OCI-LY1 (cell line): ENCODE results near the gene AIFM3.

ENCODE experiments used
- H2AFZ ChIP-seq: fragments of 200-600 bp; sonication (generic), shearing (Covaris generic); 2 replicates; pipeline ENCODE4 v1.6.0; 2014; ENCODE audit warnings: antibody characterized with exemption, mild to moderate bottlenecking, low read length
- H3F3A ChIP-seq: fragments of 200-600 bp; sonication (generic), shearing (Covaris generic); 2 replicates; pipeline ENCODE4 v1.6.0; 2014; ENCODE audit warnings: mild to moderate bottlenecking, antibody characterized with exemption, low read length, moderate library complexity; ENCODE audit not compliant: insufficient read depth
- H3K27ac ChIP-seq: fragments of 200-600 bp; sonication (generic); 2 replicates; pipeline ENCODE4 v1.5.1; 2014; ENCODE audit warnings: low read length, mixed run types, mild to moderate bottlenecking, low read depth; ENCODE audit not compliant: poor library complexity, severe bottlenecking
- H3K27me3 ChIP-seq: fragments of 200-600 bp; sonication (generic); 2 replicates; pipeline ENCODE4 v1.6.0; 2014; ENCODE audit warnings: antibody characterized with exemption, mild to moderate bottlenecking, low read length, moderate library complexity; ENCODE audit not compliant: insufficient read depth
- H3K36me3 ChIP-seq: fragments of 200-600 bp; sonication (generic); 2 replicates; pipeline ENCODE4 v1.6.1; 2014; ENCODE audit warnings: mild to moderate bottlenecking, antibody characterized with exemption, low read length, moderate library complexity, mixed read lengths; ENCODE audit not compliant: insufficient read depth
- H3K4me1 ChIP-seq: fragments of 200-600 bp; sonication (generic); 2 replicates; pipeline ENCODE4 v1.5.1; 2014; ENCODE audit warnings: mild to moderate bottlenecking, low read length, moderate library complexity; ENCODE audit not compliant: insufficient read depth, severe bottlenecking
- H3K4me2 ChIP-seq: fragments of 200-600 bp; sonication (generic), shearing (Covaris generic); 2 replicates; pipeline ENCODE4 v1.6.1; 2014; ENCODE audit warnings: low read length
- H3K4me3 ChIP-seq: fragments of 200-600 bp; sonication (generic); 2 replicates; pipeline ENCODE4 v1.5.1; 2014; ENCODE audit warnings: low read length, low read depth, mild to moderate bottlenecking, mixed read lengths; ENCODE audit not compliant: poor library complexity, severe bottlenecking
- H3K79me2 ChIP-seq: fragments of 200-600 bp; shearing (Covaris generic); 2 replicates; pipeline ENCODE4 v1.6.1; 2016; ENCODE audit warnings: mixed run types, low read length, mixed read lengths; ENCODE audit not compliant: insufficient read depth
- H3K9ac ChIP-seq: fragments of 200-600 bp; sonication (generic), shearing (Covaris generic); 2 replicates; pipeline ENCODE4 v1.6.1; 2014; ENCODE audit warnings: mild to moderate bottlenecking, low read length, mixed read lengths
- H3K9me2 ChIP-seq: fragments of 200-600 bp; sonication (generic), shearing (Covaris generic); 2 replicates; pipeline ENCODE4 v1.6.1; 2014; ENCODE audit warnings: low read depth, mild to moderate bottlenecking, low read length, mixed read lengths
- H3K9me3 ChIP-seq: fragments of 200-600 bp; shearing (Covaris generic); 2 replicates; pipeline ENCODE4 v1.6.1; 2014; ENCODE audit warnings: low read length, mixed read lengths
- H4K20me1 ChIP-seq: fragments of 200-600 bp; sonication (generic), shearing (Covaris generic); 2 replicates; pipeline ENCODE4 v1.6.0; 2016; ENCODE audit warnings: mild to moderate bottlenecking, low read length; ENCODE audit not compliant: insufficient read depth
- CTCF ChIP-seq: fragments of 200-600 bp; sonication (generic), shearing (Covaris generic); IDR thresholded peaks from 2 replicates; pipeline ENCODE4 v1.5.1; 2017; ENCODE audit warnings: mild to moderate bottlenecking, antibody characterized with exemption, low read length, moderate library complexity, mixed read lengths
- EZH2 ChIP-seq: fragments of 200-600 bp; sonication (generic), shearing (Covaris generic); IDR thresholded peaks from 2 replicates; pipeline ENCODE4 v1.8.0; 2017; ENCODE audit warnings: borderline replicate concordance, mixed run types, mild to moderate bottlenecking, antibody characterized with exemption, low read length, moderate library complexity, mixed read lengths

The AIFM3 gene

GRCh38 chr22:20978419-20978818 is 11.4 kb downstream of the AIFM3 start:
- H3K4me1 ChIP-seq: peaks cover 20% of the 10 kb centered on the region
- H3K79me2 ChIP-seq: no peaks in the 10 kb centered on the region
- TF ChIP-seq EZH2 (no peak), CTCF (no peak)
- H3K9me2 ChIP-seq: no peaks in the 10 kb centered on the region
- no peaks in the 10 kb centered on the region for H4K20me1 ChIP-seq
- no peaks in the 10 kb centered on the region for H3K36me3 ChIP-seq
- H3F3A ChIP-seq: no peaks in the 10 kb centered on the region
- H3K4me2 ChIP-seq: no peak overlapping the region
- H3K9ac ChIP-seq: no peak overlapping the region
- H3K4me3 ChIP-seq: no peak overlapping the region
- no peak overlapping the region for H3K27ac ChIP-seq
- no peaks in the 10 kb centered on the region; the same call in 1 of the 2 replicates for H3K27me3 ChIP-seq
- no peak overlapping the region for H2AFZ ChIP-seq
- peaks cover 9% of the 10 kb centered on the region for H3K9me3 ChIP-seq

GRCh38 chr22:20979243-20979809 is 12.3 kb downstream of the AIFM3 start:
- H3K79me2 ChIP-seq: no peaks in the 10 kb centered on the region
- no peak overlapping the region for H3K9ac ChIP-seq
- peaks cover 9% of the 10 kb centered on the region for H3K9me3 ChIP-seq
- peaks cover 20% of the 10 kb centered on the region for H3K4me1 ChIP-seq
- no peak overlapping the region for H3K4me3 ChIP-seq
- no peak overlapping the region for H3K27ac ChIP-seq
- no peaks in the 10 kb centered on the region for H3F3A ChIP-seq
- H3K4me2 ChIP-seq: no peak overlapping the region
- no peaks in the 10 kb centered on the region for H3K36me3 ChIP-seq
- no peaks in the 10 kb centered on the region for H4K20me1 ChIP-seq
- H2AFZ ChIP-seq: no peak overlapping the region
- no peaks in the 10 kb centered on the region for H3K9me2 ChIP-seq
- TF ChIP-seq EZH2: no peak
- no peak for TF ChIP-seq CTCF
- no peaks in the 10 kb centered on the region; the same call in 1 of the 2 replicates for H3K27me3 ChIP-seq

- Histone ChIP-seq H3K4me1 (peaks cover 20% of the 10 kb centered on the region), H3K9ac (no peak overlapping the region), H3K4me2 (no peak overlapping the region), H2AFZ (no peak overlapping the region), H3K27me3 (no peaks in the 10 kb centered on the region; the same call in 1 of the 2 replicates), H3K79me2 (no peaks in the 10 kb centered on the region), H3K9me3 (peaks cover 9% of the 10 kb centered on the region), H3K4me3 (no peak overlapping the region), H3K9me2 (no peaks in the 10 kb centered on the region), H4K20me1 (no peaks in the 10 kb centered on the region), H3F3A (no peaks in the 10 kb centered on the region), H3K36me3 (no peaks in the 10 kb centered on the region), H3K27ac (no peak overlapping the region)
- no peak for TF ChIP-seq EZH2
- no peak for TF ChIP-seq CTCF
Observed at GRCh38 chr22:20979940-20980453, 12.9 kb downstream of the AIFM3 start.
